ENCODE results near the gene CFAP54.
"Not testable (repeated sequence)": the region's sequence is repeated elsewhere in the genome, so short reads cannot be mapped to it uniquely, and the experiment has no call there.

The CFAP54 gene

GRCh38 chr12:96457191-96457930 lies 32.0 kb upstream of the CFAP54 start:
- no peaks in the 10 kb centered on the region for H3K36me3 ChIP-seq (ENCODE audit: insufficient read depth, low read length)
- no peaks in the 10 kb centered on the region for H3K4me1 ChIP-seq (ENCODE audit: insufficient read depth, low read length)
- H3K4me3 ChIP-seq (ENCODE audit: low read length) = no peak overlapping the region
- H3K9me3 ChIP-seq (ENCODE audit: low read length) = no peaks in the 10 kb centered on the region
- H2AFZ ChIP-seq (ENCODE audit: low read depth, low read length) = no peak overlapping the region
- no peaks in the 10 kb centered on the region for H3K27me3 ChIP-seq (ENCODE audit: insufficient read depth, low read length)

DNA sequence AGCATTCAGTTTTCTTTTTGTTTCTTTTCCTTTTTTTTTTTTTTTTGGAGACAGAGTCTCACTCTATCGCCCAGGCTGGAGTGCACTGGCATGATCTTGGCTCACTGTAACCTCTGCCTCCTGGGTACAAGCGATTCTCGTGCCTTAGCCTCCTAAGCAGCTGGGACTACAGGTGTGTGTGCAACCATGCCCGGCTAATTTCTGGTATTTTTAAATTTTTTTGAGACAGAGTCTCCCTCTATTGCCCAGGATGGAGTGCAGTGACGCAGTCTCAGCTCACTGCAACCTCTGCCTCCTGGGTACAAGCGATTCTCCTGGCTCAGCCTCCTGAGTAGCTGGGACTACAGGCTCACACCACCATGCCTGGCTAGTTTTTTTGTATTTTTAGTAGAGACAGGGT lies 30.1 kb upstream of the CFAP54 start:
- not testable (repeated sequence) for H3K36me3 ChIP-seq (ENCODE audit: insufficient read depth, low read length); H3K4me3 ChIP-seq (ENCODE audit: low read length); H3K4me1 ChIP-seq (ENCODE audit: insufficient read depth, low read length); H3K9me3 ChIP-seq (ENCODE audit: low read length); H3K27me3 ChIP-seq (ENCODE audit: insufficient read depth, low read length); H2AFZ ChIP-seq (ENCODE audit: low read depth, low read length)

DNA sequence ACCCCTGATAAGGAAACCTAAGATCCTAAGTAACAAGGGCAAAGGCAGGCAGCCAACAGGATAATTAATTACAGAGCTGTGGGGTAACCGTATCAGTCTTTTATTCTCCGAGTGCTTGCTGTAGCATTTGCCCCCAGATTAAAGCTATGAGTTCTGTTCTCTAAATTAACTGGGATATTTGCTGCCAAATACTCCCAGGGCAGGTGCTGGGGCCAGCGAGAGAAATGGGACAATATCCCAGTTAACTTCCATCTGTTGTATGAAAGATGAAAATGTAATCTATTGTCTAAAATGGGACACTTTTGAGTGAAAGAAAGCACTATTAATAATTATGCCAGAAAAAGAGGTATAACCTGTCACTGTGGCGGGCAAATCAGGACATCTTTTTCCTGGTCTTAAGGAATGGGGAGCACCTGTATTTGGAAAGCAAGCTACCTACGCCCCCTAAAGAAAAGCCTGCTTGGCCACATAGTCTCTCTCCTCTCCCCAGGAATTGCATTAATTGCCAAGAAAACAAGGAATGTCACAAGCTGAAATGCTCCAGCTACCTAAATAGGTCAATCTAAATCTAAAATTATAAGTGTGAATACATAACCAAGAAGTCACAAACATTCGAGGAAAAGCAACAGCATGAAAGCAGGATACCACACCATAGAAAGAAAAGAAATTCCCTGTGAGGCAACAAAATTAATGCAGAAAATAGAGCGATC lies 26.7 kb upstream of the CFAP54 start:
- H3K27me3 ChIP-seq (ENCODE audit: insufficient read depth, low read length) = no peaks in the 10 kb centered on the region
- no peak overlapping the region for H2AFZ ChIP-seq (ENCODE audit: low read depth, low read length)
- no peaks in the 10 kb centered on the region for H3K36me3 ChIP-seq (ENCODE audit: insufficient read depth, low read length)
- no peak overlapping the region for H3K4me3 ChIP-seq (ENCODE audit: low read length)
- H3K4me1 ChIP-seq (ENCODE audit: insufficient read depth, low read length) = no peaks in the 10 kb centered on the region
- H3K9me3 ChIP-seq (ENCODE audit: low read length) = no peaks in the 10 kb centered on the region

DNA sequence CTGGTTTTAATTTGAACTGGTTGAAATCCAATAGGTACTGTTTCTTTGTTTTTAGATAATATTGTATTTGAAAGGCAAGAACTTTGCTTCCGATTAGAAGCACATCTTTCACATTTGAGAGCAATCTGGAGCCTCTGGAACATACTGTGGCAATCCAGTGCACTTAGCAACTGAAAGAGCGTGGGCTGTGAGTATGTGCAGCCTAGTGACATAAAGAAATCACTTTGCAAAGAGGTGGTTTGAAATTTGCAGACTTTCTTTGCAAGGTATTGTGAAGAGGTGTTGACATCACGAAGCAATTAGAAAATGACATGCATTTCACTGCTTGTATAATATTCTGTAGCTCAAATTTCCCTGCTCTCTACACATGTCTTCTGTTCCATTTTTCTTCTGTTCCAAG lies 23.5 kb upstream of the CFAP54 start:
- Histone ChIP-seq H3K27me3 (ENCODE audit: insufficient read depth, low read length) (no peaks in the 10 kb centered on the region), H3K4me3 (ENCODE audit: low read length) (no peak overlapping the region), H3K36me3 (ENCODE audit: insufficient read depth, low read length) (no peaks in the 10 kb centered on the region), H3K9me3 (ENCODE audit: low read length) (no peaks in the 10 kb centered on the region), H2AFZ (ENCODE audit: low read depth, low read length) (no peak overlapping the region), H3K4me1 (ENCODE audit: insufficient read depth, low read length) (no peaks in the 10 kb centered on the region)

DNA sequence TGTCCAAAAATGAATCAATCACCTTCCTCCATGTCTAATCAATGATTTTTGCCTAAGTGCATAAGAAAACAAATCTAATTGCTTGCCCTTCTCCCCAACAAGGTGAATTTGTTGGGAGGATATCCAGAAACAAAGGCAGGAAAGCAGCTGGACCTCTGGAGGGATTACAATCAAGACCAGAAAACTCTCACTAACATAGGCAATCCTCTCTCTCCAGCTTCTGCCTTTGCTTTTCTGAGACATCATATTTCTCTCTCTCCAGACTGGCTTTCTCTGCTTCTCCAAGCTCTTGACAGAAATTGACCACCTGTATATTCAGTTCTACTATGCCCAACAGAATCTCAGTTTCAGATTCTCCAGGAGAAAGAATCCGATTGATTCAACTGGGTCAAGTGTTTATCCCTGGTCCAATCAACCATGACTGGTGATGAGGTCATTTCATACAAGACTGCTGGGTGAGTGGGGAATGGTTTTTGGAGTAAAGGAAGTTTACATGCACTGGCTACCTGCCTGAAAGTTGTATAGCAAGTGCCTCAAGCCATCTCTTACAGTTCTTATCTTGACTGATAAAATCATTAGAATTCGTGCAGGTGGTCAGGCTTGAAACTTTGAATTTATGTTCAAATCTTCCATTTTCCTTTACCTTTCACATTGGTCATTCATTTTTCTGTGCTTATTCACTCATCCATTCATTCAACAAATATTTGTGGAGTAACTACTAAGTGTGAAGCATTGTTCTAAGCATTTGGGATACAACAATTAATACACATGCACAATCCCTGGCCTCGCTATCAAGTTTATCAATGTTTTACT lies 22.2 kb upstream of the CFAP54 start:
- no peaks in the 10 kb centered on the region for H3K9me3 ChIP-seq (ENCODE audit: low read length)
- H3K36me3 ChIP-seq (ENCODE audit: insufficient read depth, low read length) = no peaks in the 10 kb centered on the region
- H3K27me3 ChIP-seq (ENCODE audit: insufficient read depth, low read length) = no peaks in the 10 kb centered on the region
- H3K4me3 ChIP-seq (ENCODE audit: low read length) = no peak overlapping the region
- H3K4me1 ChIP-seq (ENCODE audit: insufficient read depth, low read length) = no peaks in the 10 kb centered on the region
- H2AFZ ChIP-seq (ENCODE audit: low read depth, low read length) = no peak overlapping the region

- H3K4me1 ChIP-seq (ENCODE audit: insufficient read depth, low read length) = no peaks in the 10 kb centered on the region
Observed at GRCh38 chr12:96471368-96472050, 17.9 kb upstream of the CFAP54 start.

DNA sequence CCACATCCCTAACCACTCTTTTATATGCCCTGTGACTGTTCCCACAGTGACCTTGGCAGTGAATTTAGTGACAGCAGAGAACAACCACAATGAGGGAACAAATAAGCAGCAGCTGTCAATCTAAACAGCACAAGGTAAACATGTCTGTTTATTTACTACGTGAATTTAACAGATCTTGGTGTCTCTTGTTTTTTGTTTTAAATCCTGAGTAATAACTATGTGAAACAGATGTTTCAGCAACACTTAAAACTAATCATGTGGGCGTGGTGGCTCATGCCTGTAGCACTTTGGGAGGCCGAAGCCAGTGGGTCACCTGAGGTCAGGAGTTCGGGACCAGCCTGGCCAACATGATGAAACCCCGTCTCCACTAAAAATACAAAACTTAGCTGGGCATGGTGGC lies 17.0 kb upstream of the CFAP54 start:
- H2AFZ ChIP-seq (ENCODE audit: low read depth, low read length) = no peak overlapping the region
- no peak overlapping the region for H3K4me3 ChIP-seq (ENCODE audit: low read length)
- H3K27me3 ChIP-seq (ENCODE audit: insufficient read depth, low read length) = no peaks in the 10 kb centered on the region
- H3K36me3 ChIP-seq (ENCODE audit: insufficient read depth, low read length) = no peaks in the 10 kb centered on the region
- no peaks in the 10 kb centered on the region for H3K4me1 ChIP-seq (ENCODE audit: insufficient read depth, low read length)
- H3K9me3 ChIP-seq (ENCODE audit: low read length) = no peaks in the 10 kb centered on the region

More at GRCh38 chr12:96471368-96472050, 17.9 kb upstream of the CFAP54 start:
- H3K27me3 ChIP-seq (ENCODE audit: insufficient read depth, low read length) = no peaks in the 10 kb centered on the region
- no peaks in the 10 kb centered on the region for H3K9me3 ChIP-seq (ENCODE audit: low read length)
- H3K36me3 ChIP-seq (ENCODE audit: insufficient read depth, low read length) = no peaks in the 10 kb centered on the region
- H2AFZ ChIP-seq (ENCODE audit: low read depth, low read length) = no peak overlapping the region
- H3K4me3 ChIP-seq (ENCODE audit: low read length) = no peak overlapping the region

- H3K27me3 ChIP-seq (ENCODE audit: insufficient read depth, low read length) = no peaks in the 10 kb centered on the region
- no peak overlapping the region for H3K4me3 ChIP-seq (ENCODE audit: low read length)
- H3K4me1 ChIP-seq (ENCODE audit: insufficient read depth, low read length) = no peaks in the 10 kb centered on the region
- no peaks in the 10 kb centered on the region for H3K9me3 ChIP-seq (ENCODE audit: low read length)
- no peaks in the 10 kb centered on the region for H3K36me3 ChIP-seq (ENCODE audit: insufficient read depth, low read length)
- H2AFZ ChIP-seq (ENCODE audit: low read depth, low read length) = no peak overlapping the region
Observed at GRCh38 chr12:96473394-96474093, 15.8 kb upstream of the CFAP54 start.

DNA sequence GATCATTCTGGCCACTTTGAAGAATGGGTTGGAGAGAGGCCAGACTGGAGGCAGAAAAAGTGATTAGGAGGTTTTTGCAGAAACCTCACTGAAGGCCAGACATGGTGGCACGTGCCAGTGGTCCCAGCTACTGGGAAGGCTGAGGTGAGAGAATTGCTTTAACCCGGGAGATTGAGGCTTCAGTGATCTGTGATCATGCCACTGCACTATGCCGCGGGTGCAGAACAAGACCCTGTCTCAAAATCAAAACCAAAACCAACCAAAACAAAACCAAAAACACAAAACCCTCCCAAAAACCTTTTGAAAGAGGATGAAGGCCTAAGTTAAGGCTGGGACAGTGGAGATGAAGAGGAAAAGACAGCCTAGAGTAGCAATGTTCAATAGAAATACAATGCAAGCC lies 15.2 kb upstream of the CFAP54 start:
- H3K9me3 ChIP-seq (ENCODE audit: low read length) = no peaks in the 10 kb centered on the region
- H3K36me3 ChIP-seq (ENCODE audit: insufficient read depth, low read length) = no peaks in the 10 kb centered on the region
- H3K27me3 ChIP-seq (ENCODE audit: insufficient read depth, low read length) = no peaks in the 10 kb centered on the region
- H2AFZ ChIP-seq (ENCODE audit: low read depth, low read length) = no peak overlapping the region
- no peaks in the 10 kb centered on the region for H3K4me1 ChIP-seq (ENCODE audit: insufficient read depth, low read length)
- H3K4me3 ChIP-seq (ENCODE audit: low read length) = no peak overlapping the region

DNA sequence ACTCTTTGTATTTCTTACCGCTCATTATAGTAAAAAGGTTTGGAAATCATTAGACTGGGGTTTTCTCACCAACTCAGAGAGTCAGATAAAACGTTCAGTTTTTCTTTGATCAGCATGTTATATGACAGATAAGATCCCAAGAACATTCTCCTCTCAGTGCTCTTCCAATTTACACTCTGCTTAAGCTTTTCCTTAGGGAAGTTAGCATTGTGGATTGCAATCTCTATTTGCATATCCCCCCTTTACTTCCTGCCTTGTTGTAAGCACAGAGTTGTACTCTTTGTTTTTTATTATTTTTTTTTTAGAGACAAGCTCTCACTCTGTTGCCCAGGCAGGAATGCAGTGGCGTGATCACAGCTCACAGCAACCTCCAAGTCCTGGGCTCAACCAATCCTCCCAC lies 11.4 kb upstream of the CFAP54 start:
- Histone ChIP-seq H3K27me3 (ENCODE audit: insufficient read depth, low read length) (no peaks in the 10 kb centered on the region), H3K4me1 (ENCODE audit: insufficient read depth, low read length) (no peaks in the 10 kb centered on the region), H3K36me3 (ENCODE audit: insufficient read depth, low read length) (no peaks in the 10 kb centered on the region)

GRCh38 chr12:96482086-96482485 lies 7.3 kb upstream of the CFAP54 start:
- Histone ChIP-seq H2AFZ (ENCODE audit: low read depth, low read length) (no peak overlapping the region), H3K4me1 (ENCODE audit: insufficient read depth, low read length) (no peaks in the 10 kb centered on the region), H3K4me3 (ENCODE audit: low read length) (no peak overlapping the region), H3K27me3 (ENCODE audit: insufficient read depth, low read length) (peaks cover 4% of the 10 kb centered on the region), H3K36me3 (ENCODE audit: insufficient read depth, low read length) (no peaks in the 10 kb centered on the region), H3K9me3 (ENCODE audit: low read length) (no peaks in the 10 kb centered on the region)

More for the DNA sequence above, 11.4 kb upstream of the CFAP54 start:
- no peak overlapping the region for H2AFZ ChIP-seq (ENCODE audit: low read depth, low read length)
- H3K4me3 ChIP-seq (ENCODE audit: low read length) = no peak overlapping the region
- no peaks in the 10 kb centered on the region for H3K9me3 ChIP-seq (ENCODE audit: low read length)

DNA sequence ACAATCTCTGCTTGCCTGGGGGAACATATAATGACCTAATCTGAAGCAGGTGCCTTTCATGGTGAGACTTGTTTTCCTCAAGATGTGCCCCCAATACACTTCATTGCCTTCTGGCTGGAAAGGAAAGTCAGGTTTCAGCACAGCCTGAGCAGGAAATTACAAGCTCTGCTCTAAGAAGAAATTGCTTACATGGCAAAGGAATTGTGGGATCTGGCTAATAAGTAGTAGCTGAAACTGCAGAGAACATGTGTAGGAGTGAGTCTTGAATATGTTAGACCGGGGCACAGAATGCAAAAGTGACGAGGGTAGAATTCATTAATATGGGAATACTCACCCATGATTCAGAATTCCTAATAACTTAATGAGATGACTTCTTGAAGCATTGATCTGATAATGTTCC lies 6.3 kb upstream of the CFAP54 start:
- Histone ChIP-seq H3K4me1 (ENCODE audit: insufficient read depth, low read length) (no peaks in the 10 kb centered on the region), H3K27me3 (ENCODE audit: insufficient read depth, low read length) (peaks cover 4% of the 10 kb centered on the region), H2AFZ (ENCODE audit: low read depth, low read length) (no peak overlapping the region), H3K9me3 (ENCODE audit: low read length) (no peaks in the 10 kb centered on the region), H3K36me3 (ENCODE audit: insufficient read depth, low read length) (no peaks in the 10 kb centered on the region), H3K4me3 (ENCODE audit: low read length) (no peak overlapping the region)
